Effector CD4-positive, alpha-beta T cell (primary cell): ENCODE results near the gene COL9A3.

ENCODE experiments used
- DNase-seq: peaks from one replicate; pipeline ENCODE4 v3.0.0-alpha.2; 2020

Gene COL9A3

DNA sequence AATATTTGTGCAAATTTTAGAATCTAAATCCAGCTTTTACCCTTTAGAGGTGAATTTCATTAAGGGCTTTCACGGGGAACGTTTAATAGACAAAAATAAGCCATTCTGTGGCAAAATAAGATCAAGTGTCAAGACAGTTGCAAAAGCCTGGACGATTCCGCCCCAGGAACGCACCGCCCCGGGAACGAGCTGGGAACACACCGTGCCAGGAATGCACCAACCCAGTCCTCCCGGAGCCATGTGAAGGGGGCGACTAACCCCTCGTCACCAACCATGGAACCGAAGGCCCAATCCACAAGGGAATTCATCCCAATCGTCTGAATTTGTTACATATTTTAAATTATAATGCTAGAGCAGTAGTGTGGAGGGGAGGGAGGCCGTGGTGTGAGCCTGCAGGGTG is 65.6 kb downstream of the COL9A3 start:
- DNase-seq = no peak

DNA sequence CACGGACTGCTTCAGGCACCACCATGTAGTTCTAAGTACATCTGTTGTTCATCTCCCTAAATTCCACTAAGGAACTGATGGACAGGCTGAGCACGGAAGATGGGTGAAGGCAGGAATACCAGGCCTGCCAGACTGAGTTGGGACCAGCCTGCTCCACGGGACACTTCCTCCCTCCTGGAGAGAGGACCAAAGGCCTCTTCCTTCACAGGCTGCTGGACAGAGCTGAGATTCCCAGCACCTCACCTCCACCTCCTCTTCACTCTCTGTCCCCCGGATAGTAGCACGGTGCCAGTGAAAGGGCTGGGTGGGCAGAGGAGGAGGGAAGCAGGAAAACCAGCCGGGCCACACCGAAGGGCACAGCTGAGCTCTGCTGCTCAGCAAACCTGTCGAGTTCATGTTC is 67.7 kb downstream of the COL9A3 start:
- DNase-seq = no peak

- no peak for DNase-seq
These were observed 68.4 kb downstream of the COL9A3 start for GRCh38 chr20:62885046-62885895.

GRCh38 chr20:62885896-62886708 is 69.3 kb downstream of the COL9A3 start:
- DNase-seq = no peak

GRCh38 chr20:62886709-62887058 is 69.8 kb downstream of the COL9A3 start:
- no peak for DNase-seq

- no peak for DNase-seq
These were observed 70.5 kb downstream of the COL9A3 start for GRCh38 chr20:62887152-62887859.

GRCh38 chr20:62887860-62888239 is 71.0 kb downstream of the COL9A3 start:
- DNase-seq = no peak

- no peak for DNase-seq
These were observed 71.6 kb downstream of the COL9A3 start for GRCh38 chr20:62888406-62888805.

GRCh38 chr20:62888910-62889309 is 72.1 kb downstream of the COL9A3 start:
- no peak for DNase-seq

DNA sequence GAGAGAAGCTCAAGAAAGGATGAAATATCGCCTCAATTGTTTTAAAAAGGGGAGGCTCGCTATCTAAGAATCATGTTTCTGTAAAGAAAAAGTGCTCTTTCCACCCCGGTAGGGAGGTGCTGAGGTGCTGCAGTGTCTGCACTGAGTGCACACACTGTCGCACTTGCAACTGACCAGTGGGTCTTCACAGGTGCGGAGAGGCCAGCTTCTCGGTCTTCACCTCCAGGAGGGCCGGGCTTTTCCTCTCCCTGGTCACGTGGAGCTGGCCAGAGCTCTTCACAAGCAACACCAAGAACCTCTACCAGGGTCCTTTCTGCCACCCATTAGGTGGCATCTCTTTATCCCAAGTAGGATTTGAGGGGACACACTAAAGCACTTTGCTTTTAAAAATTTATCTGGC is 72.6 kb downstream of the COL9A3 start:
- no peak for DNase-seq

DNA sequence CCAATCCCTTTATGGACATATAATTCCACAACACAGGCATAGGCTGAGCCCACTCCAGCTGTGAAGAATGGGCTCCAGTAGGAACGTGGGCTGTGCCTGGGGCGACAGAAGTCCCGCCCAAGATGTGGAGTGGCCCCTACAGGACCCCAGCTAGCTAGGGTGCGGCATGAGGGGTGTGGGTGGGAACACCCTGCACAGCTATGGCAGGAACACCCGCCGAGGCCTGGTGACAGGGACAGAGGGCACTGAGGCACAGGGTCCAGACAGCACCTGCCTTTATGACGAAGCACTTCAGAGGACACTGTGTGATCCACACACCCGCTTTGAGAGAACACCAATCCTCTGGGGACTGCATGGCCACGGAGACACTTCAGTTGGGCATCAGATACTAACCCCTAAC is 73.0 kb downstream of the COL9A3 start:
- no peak for DNase-seq

DNA sequence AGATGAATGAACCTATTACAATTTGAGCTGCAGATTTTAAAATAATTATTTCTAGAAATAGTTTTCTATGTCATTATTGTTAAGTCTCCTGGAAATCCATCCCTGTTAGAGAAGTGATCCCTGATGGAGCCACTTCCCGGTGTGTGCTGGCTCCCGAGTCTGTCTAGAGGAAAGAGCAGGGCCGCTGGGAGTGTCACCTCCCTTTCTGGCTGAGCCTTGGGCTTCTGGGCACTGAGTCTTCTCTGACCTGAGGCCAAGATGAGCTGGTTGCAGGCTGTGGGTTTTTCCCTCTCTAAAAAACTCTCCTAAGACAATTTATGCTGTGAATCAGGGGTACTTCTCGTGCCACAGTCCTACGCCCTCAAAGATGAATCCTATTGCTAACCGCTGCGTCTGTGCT is 73.6 kb downstream of the COL9A3 start:
- DNase-seq = no peak
